HCT116 (cell line): Measurements from ENCODE around the gene IL10RB. TPM values are rescaled to one million over a fixed set of nuclear protein-coding genes. Genes with fewer than 3 reads are reported as not detected.
A peak's percentile ranks its signal among the peaks of the same experiment; 100 is the strongest.

Experiments
- ATAC-seq: fragments of 200-7000 bp; cut with Tn5 transposase; 2 replicates; pipeline ENCODE4 v1.9.1; 2020; ENCODE audit warnings: mild to moderate bottlenecking, moderate library complexity
- BruUV-seq: library from RNA; stranded (reverse); fragments of 400-500 nt; replicated peaks from 2 replicates; lab custom pipeline; 2021; lab: Mats Ljungman, UMichigan
- CTCF ChIA-PET: fragments of 300-600 bp; sonication (Branson Sonifier 250); formaldehyde crosslinking; loops from one replicate; lab custom pipeline; 2021; ENCODE audit warnings: antibody characterized with exemption; lab: Charles Lee
- POLR2A ChIA-PET: fragments of 300-600, 350-600 bp; sonication (Branson Sonifier 250); formaldehyde crosslinking; loops from one replicate; lab custom pipeline; 2021; ENCODE audit warnings: antibody characterized with exemption; lab: Charles Lee
- RAD21 ChIA-PET, 2 experiments: fragments of 300-600 bp; sonication (Branson Sonifier 250); formaldehyde crosslinking; loops; one replicate each; lab custom pipeline; 2023; ENCODE audit warnings: low total read pairs in 2 of 2; ENCODE audit not compliant: uncharacterized antibody in 2 of 2, unreplicated experiment in 2 of 2, low non-redundant PET in 1 of 2; lab: Charles Lee
- DNase-seq: peaks from one replicate; pipeline ENCODE4 v3.0.0-alpha.2; 2010; ENCODE audit warnings: low read depth, low spot score
- H2AFZ ChIP-seq: fragments of 200-600 bp; shearing (Covaris generic), sonication (generic); 2 replicates; pipeline ENCODE4 v1.6.1; 2017; ENCODE audit warnings: low read depth, mixed run types, mixed read lengths, antibody characterized with exemption, low read length; ENCODE audit not compliant: poor library complexity, severe bottlenecking
- H3K27ac ChIP-seq: 2 replicates; pipeline ENCODE4 v1.5.1; 2012; ENCODE audit warnings: low read depth, low read length
- H3K27me3 ChIP-seq: fragments of 200-600 bp; sonication (generic); 2 replicates; pipeline ENCODE4 v1.6.1; 2016; ENCODE audit warnings: mixed run types, low read length, mixed read lengths; ENCODE audit not compliant: insufficient read depth
- H3K36me3 ChIP-seq, 2 experiments: fragments of 200-500 bp in 1 of 2; fragments of 200-600 bp in 1 of 2; sonication (Bioruptor generic) in 1 of 2; sonication (generic) in 1 of 2; 2 replicates each; pipeline versions ENCODE4 v1.5.1 to v1.6.1; 2014 to 2016; ENCODE audit warnings: low read length in 2 of 2, inconsistent platforms in 1 of 2, mixed read lengths in 1 of 2, mixed run types in 1 of 2; ENCODE audit not compliant: insufficient read depth in 2 of 2, control insufficient read depth in 1 of 2
- H3K4me1 ChIP-seq, 2 experiments: fragments of 200-600 bp in 1 of 2; sonication (generic) in 1 of 2; 2 replicates each; pipeline versions ENCODE4 v1.5.1 to v1.6.1; 2012 to 2017; ENCODE audit warnings: low read length in 2 of 2, inconsistent platforms in 1 of 2, mild to moderate bottlenecking in 1 of 2, mixed read lengths in 1 of 2, mixed run types in 1 of 2, moderate library complexity in 1 of 2; ENCODE audit not compliant: insufficient read depth in 2 of 2, control insufficient read depth in 1 of 2
- H3K4me2 ChIP-seq: fragments of 200-600 bp; sonication (generic); 2 replicates; pipeline ENCODE4 v1.6.1; 2017; ENCODE audit warnings: mixed run types, low read length, mixed read lengths
- H3K4me3 ChIP-seq, 2 experiments: fragments of 200-600 bp in 1 of 2; sonication (generic) in 1 of 2; replicated peaks in 1 of 2; 2 replicates each; pipeline ENCODE4 v1.5.1; 2011 to 2016; ENCODE audit warnings: low read length in 2 of 2, control low read depth in 1 of 2, low read depth in 1 of 2, mild to moderate bottlenecking in 1 of 2, mixed read lengths in 1 of 2, mixed run types in 1 of 2
- H3K79me2 ChIP-seq: fragments of 200-600 bp; sonication (generic); 2 replicates; pipeline ENCODE4 v1.6.1; 2017; ENCODE audit warnings: mild to moderate bottlenecking, mixed run types, low read length, moderate library complexity, mixed read lengths; ENCODE audit not compliant: insufficient read depth
- H3K9ac ChIP-seq: fragments of 200-600 bp; sonication (generic); 2 replicates; pipeline ENCODE4 v1.6.1; 2016; ENCODE audit warnings: low read length, mixed read lengths
- H3K9me2 ChIP-seq: fragments of 200-600 bp; sonication (generic), shearing (Covaris generic); 2 replicates; pipeline ENCODE4 v1.6.1; 2017; ENCODE audit warnings: mixed run types, mild to moderate bottlenecking, moderate library complexity; ENCODE audit not compliant: insufficient read depth
- H3K9me3 ChIP-seq, 2 experiments: fragments of 200-500 bp in 1 of 2; fragments of 200-600 bp in 1 of 2; sonication (Bioruptor generic) in 1 of 2; sonication (generic) in 1 of 2; 2 replicates each; pipeline ENCODE4 v1.6.1; 2014 to 2017; ENCODE audit warnings: low read length in 2 of 2, mixed read lengths in 2 of 2, inconsistent platforms in 1 of 2, low read depth in 1 of 2, mild to moderate bottlenecking in 1 of 2, mixed run types in 1 of 2, moderate library complexity in 1 of 2; ENCODE audit not compliant: control insufficient read depth in 1 of 2, insufficient read depth in 1 of 2
- H4K20me1 ChIP-seq: fragments of 200-600 bp; sonication (generic), shearing (Covaris generic); 2 replicates; pipeline ENCODE4 v1.6.1; 2017; ENCODE audit warnings: mixed run types, mild to moderate bottlenecking, moderate library complexity; ENCODE audit not compliant: insufficient read depth
- ATF3 ChIP-seq: IDR thresholded peaks from 2 replicates; pipeline ENCODE4 v1.6.1; 2012
- CTCF ChIP-seq, 3 experiments: fragments of 200-600 bp in 1 of 3; sonication (generic) in 1 of 3; IDR thresholded peaks in 2 of 3; conservative IDR thresholded peaks in 1 of 3; 2 replicates each; pipeline ENCODE4 v1.5.1; 2012 to 2017; ENCODE audit warnings: low read depth in 2 of 3, low read length in 2 of 3, antibody characterized with exemption in 1 of 3, borderline replicate concordance in 1 of 3, control low read depth in 1 of 3, mild to moderate bottlenecking in 1 of 3, mixed read lengths in 1 of 3, mixed run types in 1 of 3, moderate library complexity in 1 of 3; ENCODE audit not compliant: insufficient read depth in 1 of 3
- EGR1 ChIP-seq: IDR thresholded peaks from 2 replicates; pipeline ENCODE4 v1.6.1; 2012; ENCODE audit warnings: low read depth
- EZH2phosphoT487 ChIP-seq: fragments of 200-600 bp; IDR thresholded peaks from 2 replicates; pipeline ENCODE4 v1.6.1; 2018; ENCODE audit warnings: antibody characterized with exemption, borderline replicate concordance
- MAX ChIP-seq: IDR thresholded peaks from 2 replicates; pipeline ENCODE4 v1.6.1; 2012
- POLR2AphosphoS5 ChIP-seq: IDR thresholded peaks from 2 replicates; pipeline ENCODE4 v1.6.1; 2011; ENCODE audit warnings: mild to moderate bottlenecking, low read depth, low read length, moderate library complexity
- ZFX ChIP-seq: fragments of 450-650 bp; IDR thresholded peaks from 2 replicates; pipeline ENCODE4 v1.6.1; 2017
- intact Hi-C: fragments of 100-400 bp; cut with micrococcal nuclease; formaldehyde crosslinking; loops from 2 replicates; pipeline ENCODE4 v1.10.0; 2022
- total RNA-seq: library from RNA; stranded (reverse); gene quantifications from one replicate; pipeline ENCODE4 v1.2.1, GENCODE V29; 2021; ENCODE audit not compliant: unreplicated experiment

Gene IL10RB
- total RNA-seq, 1 experiment from 2014 or later: 13.7 TPM

- no peaks in the 10 kb centered on the region for H3K27me3 ChIP-seq
- H3K36me3 ChIP-seq: no peaks in the 10 kb centered on the region
- H3K9me3 ChIP-seq: no peaks in the 10 kb centered on the region
- H3K4me1 ChIP-seq: peaks cover 9 to 17% of the 10 kb centered on the region in 2 experiments; a peak in 3 of 4 replicates
- ChIA-PET CTCF (no interaction called here), POLR2A (no interaction called here), RAD21 (no interaction called here)
- H3K9me2 ChIP-seq: no peaks in the 10 kb centered on the region
- peak within 1 kb of the TSS; percentile 75 for H3K9ac ChIP-seq
- BruUV-seq: no TSS peak
- ATAC-seq: peak; percentile 96
- TF ChIP-seq ZFX (peak; percentile 60), MAX (0 out of 2 replicates have a peak, but pooled peaks have one; percentile 33), EZH2phosphoT487 (no peak), EGR1 (no peak), POLR2AphosphoS5 (peak; percentile 55; the same call in 1 of the 2 replicates)
- peaks cover 15% of the 10 kb centered on the region for H3K79me2 ChIP-seq
- intact Hi-C loops: no loop called here
- peak within 1 kb of the TSS; percentile 83 for H3K27ac ChIP-seq
- H3K4me3 ChIP-seq: peak within 1 kb of the TSS; percentile 80
- peak within 1 kb of the TSS; percentile 83 for H3K4me2 ChIP-seq
- DNase-seq: peak; percentile 18
- H4K20me1 ChIP-seq: no peaks in the 10 kb centered on the region
- H2AFZ ChIP-seq: peak within 1 kb of the TSS; percentile 100
Measured at GRCh38 chr21:33229784-33230544, 36.2 kb upstream of the IL10RB start, which contains the start of gene IFNAR2. Gene IFNAR2, plus strand, starts transcription at chr21:33229938. Its CDS starts 11,985 bp downstream, at chr21:33241923.

- H4K20me1 ChIP-seq: no peaks in the 10 kb centered on the region
- H3K4me2 ChIP-seq: peak overlapping the region; percentile 83
- no peak for TF ChIP-seq ATF3
- TF ChIP-seq EZH2phosphoT487: no peak
- TF ChIP-seq CTCF (IDR thresholded peaks at IDR 0.05 in 2 of 3, conservative IDR thresholded peaks at IDR 0.05 in 1 of 3; ENCODE audit: borderline replicate concordance in 1 of 3, insufficient read depth in 1 of 3, low read depth in 2 of 3, low read length in 2 of 3): peak in 1 of 3 experiments; percentile 17; a peak in 1 of 6 replicates
- no peak for TF ChIP-seq POLR2AphosphoS5
- TF ChIP-seq, all 23 proteins: peak for 1
- H3K27me3 ChIP-seq: no peaks in the 10 kb centered on the region
- H3K4me1 ChIP-seq: peaks cover 9 to 17% of the 10 kb centered on the region in 2 experiments; a peak in 3 of 4 replicates
- H2AFZ ChIP-seq: no peak overlapping the region
- RAD21 ChIA-PET: no interaction called here
- no TSS peak for BruUV-seq
- POLR2A ChIA-PET: no interaction called here
- ATAC-seq (peak; percentile 26), DNase-seq (no peak)
- CTCF ChIA-PET: interaction anchor here (0.9 kb wide), 1 partner anchor 131 kb away, joined by 3 read pairs; no protein-coding TSS in a partner anchor
- H3K79me2 ChIP-seq: peaks cover 15% of the 10 kb centered on the region
- H3K9ac ChIP-seq: peak overlapping the region; percentile 75
- no peaks in the 10 kb centered on the region for H3K9me3 ChIP-seq
- H3K27ac ChIP-seq: peak overlapping the region; percentile 83
- H3K9me2 ChIP-seq: no peaks in the 10 kb centered on the region
- H3K36me3 ChIP-seq: no peaks in the 10 kb centered on the region
- intact Hi-C loops: no loop called here
- peak overlapping the region; percentile 80 for H3K4me3 ChIP-seq
Measured at GRCh38 chr21:33230545-33231324, 35.4 kb upstream of the IL10RB start.
